A549 (cell line): ENCODE measurements around the gene ETV1. TPM values are rescaled to one million over a fixed set of nuclear protein-coding genes. Genes with fewer than 3 reads are reported as not detected.

ENCODE experiments used
- ATAC-seq, 2 experiments: fragments of 200-7000 bp in 1 of 2; fragments of >200 bp in 1 of 2; cut with Nextera tagmentation in 1 of 2; cut with Tn5 transposase in 1 of 2; 3 replicates each; pipeline versions ENCODE4 v1.8.0 to v1.9.1; 2018 to 2020; ENCODE audit warnings: mild to moderate bottlenecking in 1 of 2, moderate library complexity in 1 of 2
- CTCF ChIA-PET: fragments of 300-600 bp; sonication (Branson Sonifier 250); formaldehyde crosslinking; extraction: SDS; loops from one replicate; lab custom pipeline; 2021; ENCODE audit warnings: antibody characterized with exemption, inconsistent platforms; lab: Yijun Ruan, JAX
- POLR2A ChIA-PET: fragments of 350-600 bp; formaldehyde crosslinking; extraction: SDS; loops from one replicate; lab custom pipeline; 2021; ENCODE audit warnings: antibody characterized with exemption, inconsistent platforms; lab: Yijun Ruan, JAX
- DNase-seq, 2 experiments: peaks; one replicate each; pipeline versions ENCODE4 v3.0.0 to v3.0.0-alpha.2; 2011 to 2016; ENCODE audit warnings: low read depth in 1 of 2, low spot score in 1 of 2
- FAIRE-seq: peaks from 2 replicates; lab custom pipeline; 2011; peaks lifted over from hg19 to GRCh38; lab: Jason Lieb, UNC
- H3K27ac ChIP-seq, 2 experiments: fragments of >200 bp; sonication (Bioruptor Twin); formaldehyde crosslinking; 3 replicates each; pipeline ENCODE4 v1.5.1; 2016 to 2017
- H3K4me1 ChIP-seq: fragments of >200 bp; sonication (Bioruptor Twin); formaldehyde crosslinking; 3 replicates; pipeline ENCODE4 v1.6.1; 2016
- H3K4me2 ChIP-seq: fragments of >200 bp; sonication (Bioruptor Twin); formaldehyde crosslinking; 3 replicates; pipeline ENCODE4 v1.6.1; 2016
- H3K4me3 ChIP-seq: fragments of >200 bp; sonication (Bioruptor Twin); formaldehyde crosslinking; 3 replicates; pipeline ENCODE4 v1.5.1; 2016
- H3K9me3 ChIP-seq: fragments of >200 bp; sonication (Bioruptor Twin); formaldehyde crosslinking; 3 replicates; pipeline ENCODE4 v1.6.1; 2016
- CEBPB ChIP-seq, 2 experiments: fragments of >200 bp in 1 of 2; sonication (Bioruptor Twin) in 1 of 2; formaldehyde crosslinking in 1 of 2; IDR thresholded peaks; 2 replicates each; pipeline ENCODE4 v1.6.1; 2012 to 2016
- ESRRA ChIP-seq: fragments of 150-350 bp; IDR thresholded peaks from 2 replicates; pipeline ENCODE4 v1.6.1; 2014; ENCODE audit warnings: mild to moderate bottlenecking, low read length, borderline replicate concordance
- FOSB ChIP-seq: fragments of 250-450 bp; sonication (Bioruptor Pico); IDR thresholded peaks from 2 replicates; pipeline ENCODE4 v1.5.0; 2020; ENCODE audit warnings: mild to moderate bottlenecking, moderate library complexity
- FOSL2 ChIP-seq, 2 experiments: fragments of 450-650 bp in 1 of 2; fragments of >200 bp in 1 of 2; sonication (Bioruptor Twin) in 1 of 2; formaldehyde crosslinking; IDR thresholded peaks; 2 replicates each; pipeline versions ENCODE4 v1.5.0 to v1.6.1; 2016 to 2020; ENCODE audit warnings: mild to moderate bottlenecking in 1 of 2, moderate library complexity in 1 of 2
- GATA3 ChIP-seq: IDR thresholded peaks from 2 replicates; pipeline ENCODE4 v1.6.1; 2012; ENCODE audit warnings: borderline replicate concordance
- HDAC2 ChIP-seq: fragments of 200-600 bp; sonication (generic); IDR thresholded peaks from 2 replicates; pipeline ENCODE4 v1.6.1; 2016
- HOXA7 ChIP-seq: fragments of 250-450 bp; sonication (Bioruptor Pico); IDR thresholded peaks from 2 replicates; pipeline ENCODE4 v1.5.0; 2020; ENCODE audit warnings: mild to moderate bottlenecking, moderate library complexity
- JUNB ChIP-seq: fragments of >200 bp; sonication (Bioruptor Twin); formaldehyde crosslinking; IDR thresholded peaks from 2 replicates; pipeline ENCODE4 v1.6.1; 2016
- MAFK ChIP-seq: fragments of 450-650 bp; IDR thresholded peaks from 2 replicates; pipeline ENCODE4 v1.6.1; 2014; ENCODE audit not compliant: partially characterized antibody
- MYC ChIP-seq: IDR thresholded peaks from 2 replicates; pipeline ENCODE4 v1.6.1; 2012; ENCODE audit warnings: mild to moderate bottlenecking, inconsistent platforms, low read length, improper control_type of control experiment, borderline replicate concordance
- NFE2L2 ChIP-seq: fragments of 150-350 bp; conservative IDR thresholded peaks from 2 replicates; pipeline ENCODE4 v1.6.1; 2014; ENCODE audit warnings: low read length
- NR3C1 ChIP-seq: fragments of >200 bp; sonication (Bioruptor Twin); formaldehyde crosslinking; IDR thresholded peaks from 3 replicates; pipeline ENCODE4 v1.6.1; 2017
- RAD21 ChIP-seq, 2 experiments: fragments of >200 bp in 1 of 2; sonication (Bioruptor Twin) in 1 of 2; formaldehyde crosslinking in 1 of 2; IDR thresholded peaks in 1 of 2; conservative IDR thresholded peaks in 1 of 2; 2 replicates in 1 of 2; 3 replicates in 1 of 2; pipeline ENCODE4 v1.6.1; 2012 to 2018; ENCODE audit warnings: inconsistent platforms in 1 of 2
- RARB ChIP-seq: fragments of 250-450 bp; sonication (Bioruptor Pico); IDR thresholded peaks from 2 replicates; pipeline ENCODE4 v1.8.0; 2021; ENCODE audit warnings: mild to moderate bottlenecking, moderate library complexity
- RCOR1 ChIP-seq: fragments of 150-350 bp; IDR thresholded peaks from 2 replicates; pipeline ENCODE4 v1.6.1; 2014; ENCODE audit warnings: antibody characterized with exemption, low read length, low read depth
- RNF2 ChIP-seq: fragments of 200-600 bp; sonication (generic); IDR thresholded peaks from 2 replicates; pipeline ENCODE4 v1.6.1; 2016; ENCODE audit warnings: low read depth, mild to moderate bottlenecking, antibody characterized with exemption, moderate library complexity, borderline replicate concordance
- TP53 ChIP-seq: fragments of 250-450 bp; sonication (Bioruptor Pico); IDR thresholded peaks from 2 replicates; pipeline ENCODE4 v1.5.0; 2021; ENCODE audit warnings: mild to moderate bottlenecking, moderate library complexity
- ZFP36 ChIP-seq: fragments of 450-650 bp; IDR thresholded peaks from 2 replicates; pipeline ENCODE4 v1.6.1; 2014; ENCODE audit warnings: borderline replicate concordance; ENCODE audit not compliant: partially characterized antibody
- ZNF302 ChIP-seq: fragments of 250-450 bp; sonication (Bioruptor Pico); IDR thresholded peaks from 2 replicates; pipeline ENCODE4 v1.9.0; 2021; ENCODE audit warnings: inconsistent platforms, mild to moderate bottlenecking, moderate library complexity
- WGBS: methylation state at CpG from one replicate; pipeline ENCODE4 v1.1.6; 2017; ENCODE audit errors: missing lambda C conversion rate; 5-methylcytosine and 5-hydroxymethylcytosine counted together
- polyA plus RNA-seq, 4 experiments: library from polyadenylated mRNA; depleted of rRNA in 3 of 4; stranded (reverse); fragments of >200 nt; fragmentation: RNase III in 1 of 4; extraction: RNeasy Plus Mini Kit Qiagen cat#74134 plus additional on column Dnase treatment in 1 of 4; gene quantifications; 2 replicates in 3 of 4; 3 replicates in 1 of 4; pipeline ENCODE4 v1.2.3, GENCODE V29; 2011 to 2017
- TF ChIP-seq, protein P1 (sequence below): fragments of 450-650 bp; IDR thresholded peaks from 2 replicates; pipeline ENCODE4 v1.6.1; 2014; ENCODE audit warnings: antibody characterized with exemption
- TF ChIP-seq, protein P2 (sequence below): IDR thresholded peaks from 2 replicates; pipeline ENCODE4 v1.6.1; 2012
- TF ChIP-seq, protein P3 (sequence below): IDR thresholded peaks from 2 replicates; pipeline ENCODE4 v1.6.1; 2012; ENCODE audit warnings: low read depth, borderline replicate concordance
- TF ChIP-seq, protein P4 (sequence below): fragments of >200 bp; sonication (Bioruptor Twin); formaldehyde crosslinking; IDR thresholded peaks from 2 replicates; pipeline ENCODE4 v1.6.1; 2016

The ETV1 gene
- polyA plus RNA-seq, 2 of the 4 experiments (the other 2 are of a cell fraction) = 1.3 to 6.2 TPM

DNA sequence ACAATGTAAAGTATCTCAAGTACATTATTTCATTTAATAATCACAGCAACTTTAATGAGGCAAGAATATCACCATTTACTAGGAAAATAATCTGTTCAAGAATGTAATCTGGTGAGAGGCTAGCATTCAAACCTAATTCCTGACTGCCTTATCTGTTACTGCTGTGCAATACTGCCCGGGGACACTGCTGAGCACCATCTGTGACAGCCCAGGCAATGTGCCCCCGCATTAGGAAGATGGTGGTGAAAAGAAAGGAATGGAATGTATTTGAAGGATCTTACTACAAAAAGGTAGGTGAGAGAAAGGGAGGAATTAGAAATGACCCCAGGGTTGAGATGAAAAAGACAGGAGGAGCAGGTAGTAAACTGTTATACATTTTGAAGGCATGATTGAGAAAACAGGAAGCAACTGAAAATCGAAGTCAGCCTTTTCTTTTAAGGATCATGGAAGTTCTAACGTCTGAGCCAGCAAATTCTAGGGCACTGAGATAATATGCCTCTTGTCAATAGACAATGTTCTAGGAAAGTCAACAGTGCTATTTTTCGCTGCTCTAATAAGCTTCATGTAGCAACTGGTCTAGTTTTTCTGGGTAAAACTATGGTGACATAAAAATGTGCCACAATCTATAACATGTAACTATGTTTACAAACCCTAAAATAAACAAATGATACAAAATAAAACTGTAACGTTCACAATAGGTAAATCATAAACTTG is 90.4 kb downstream of the ETV1 start:
- Histone ChIP-seq H3K9me3 (no peaks in the 10 kb centered on the region), H3K4me3 (no peak overlapping the region), H3K27ac (no peak overlapping the region), H3K4me2 (no peak overlapping the region), H3K4me1 (no peaks in the 10 kb centered on the region)
- ChIA-PET CTCF (no interaction called here), POLR2A (no interaction called here)
- WGBS = 24% methylated on average over 6 of the region's 6 CpGs
- DNase-seq (no peak), FAIRE-seq (no peak), ATAC-seq (no peak)
- TF ChIP-seq RAD21 (conservative IDR thresholded peaks at IDR 0.05 in 1 of 2, IDR thresholded peaks at IDR 0.05 in 1 of 2) = no peak
- no peak for TF ChIP-seq ESRRA
- no peak for TF ChIP-seq FOSL2 (IDR thresholded peaks at IDR 0.05)
- TF ChIP-seq FOSL2 (CRISPR knock-in tag; IDR thresholded peaks at IDR 0.05) = no peak
- TF ChIP-seq MAFK = no peak
- TF ChIP-seq MYC = no peak
- TF ChIP-seq, protein P1, sequence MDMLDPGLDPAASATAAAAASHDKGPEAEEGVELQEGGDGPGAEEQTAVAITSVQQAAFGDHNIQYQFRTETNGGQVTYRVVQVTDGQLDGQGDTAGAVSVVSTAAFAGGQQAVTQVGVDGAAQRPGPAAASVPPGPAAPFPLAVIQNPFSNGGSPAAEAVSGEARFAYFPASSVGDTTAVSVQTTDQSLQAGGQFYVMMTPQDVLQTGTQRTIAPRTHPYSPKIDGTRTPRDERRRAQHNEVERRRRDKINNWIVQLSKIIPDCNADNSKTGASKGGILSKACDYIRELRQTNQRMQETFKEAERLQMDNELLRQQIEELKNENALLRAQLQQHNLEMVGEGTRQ = no peak
- TF ChIP-seq GATA3 = no peak

DNA sequence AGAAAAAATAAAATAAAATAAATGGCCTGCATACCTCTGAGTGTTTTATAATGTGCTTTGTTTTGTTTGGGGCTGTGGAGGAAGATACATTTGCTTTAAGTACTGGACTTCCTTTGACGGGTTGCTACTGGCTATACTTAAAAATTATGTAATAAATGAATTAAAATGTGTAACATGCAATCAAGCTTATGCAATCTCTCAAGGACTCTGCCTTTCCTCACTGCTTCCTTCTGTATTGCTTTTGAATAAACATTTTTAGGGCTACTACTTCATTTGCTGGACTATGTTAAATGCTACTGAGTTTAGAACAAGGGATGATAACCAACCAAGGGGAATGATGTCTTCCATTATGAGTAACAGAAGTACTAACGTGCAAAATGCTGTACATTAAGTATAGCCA is 91.6 kb downstream of the ETV1 start:
- POLR2A ChIA-PET = no interaction called here
- no peak for FAIRE-seq
- H3K4me3 ChIP-seq = no peak overlapping the region
- TF ChIP-seq ZNF302 (CRISPR knock-in tag) = no peak
- no peak for TF ChIP-seq RARB (CRISPR knock-in tag)
- TF ChIP-seq CEBPB (IDR thresholded peaks at IDR 0.05) = no peak
- TF ChIP-seq MYC = no peak
- no peak for TF ChIP-seq HDAC2
- no peak for TF ChIP-seq NR3C1
- TF ChIP-seq NFE2L2 = no peak
- no peak for TF ChIP-seq TP53 (CRISPR knock-in tag)
- TF ChIP-seq MAFK = no peak
- TF ChIP-seq, protein P2, sequence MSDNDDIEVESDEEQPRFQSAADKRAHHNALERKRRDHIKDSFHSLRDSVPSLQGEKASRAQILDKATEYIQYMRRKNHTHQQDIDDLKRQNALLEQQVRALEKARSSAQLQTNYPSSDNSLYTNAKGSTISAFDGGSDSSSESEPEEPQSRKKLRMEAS = no peak
- TF ChIP-seq JUNB = no peak
- TF ChIP-seq, protein P3, sequence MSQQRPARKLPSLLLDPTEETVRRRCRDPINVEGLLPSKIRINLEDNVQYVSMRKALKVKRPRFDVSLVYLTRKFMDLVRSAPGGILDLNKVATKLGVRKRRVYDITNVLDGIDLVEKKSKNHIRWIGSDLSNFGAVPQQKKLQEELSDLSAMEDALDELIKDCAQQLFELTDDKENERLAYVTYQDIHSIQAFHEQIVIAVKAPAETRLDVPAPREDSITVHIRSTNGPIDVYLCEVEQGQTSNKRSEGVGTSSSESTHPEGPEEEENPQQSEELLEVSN = no peak
- TF ChIP-seq RCOR1 = no peak
- no peak for TF ChIP-seq RNF2
- TF ChIP-seq HOXA7 (CRISPR knock-in tag) = no peak
- no peak for TF ChIP-seq ZFP36
- TF ChIP-seq FOSB (CRISPR knock-in tag) = no peak
- TF ChIP-seq, protein P4, sequence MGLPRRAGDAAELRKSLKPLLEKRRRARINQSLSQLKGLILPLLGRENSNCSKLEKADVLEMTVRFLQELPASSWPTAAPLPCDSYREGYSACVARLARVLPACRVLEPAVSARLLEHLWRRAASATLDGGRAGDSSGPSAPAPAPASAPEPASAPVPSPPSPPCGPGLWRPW = no peak
- TF ChIP-seq, all 56 proteins: peak for 0
- Histone ChIP-seq H3K4me1 (no peaks in the 10 kb centered on the region), H3K27ac (no peak overlapping the region), H3K9me3 (no peaks in the 10 kb centered on the region), H3K4me2 (no peak overlapping the region)
- 33% methylated on average over 2 of the region's 2 CpGs for WGBS
- DNase-seq (no peak), ATAC-seq (no peak)
- CTCF ChIA-PET = interaction anchor here (1.1 kb wide), 1 partner anchor 18 kb away, joined by 3 read pairs; no protein-coding TSS in a partner anchor
